H9 (cell line): Measurements from ENCODE around the gene WDFY3. TPM values are rescaled to one million over a fixed set of nuclear protein-coding genes. Genes with fewer than 3 reads are reported as not detected.
A peak's percentile ranks its signal among the peaks of the same experiment; 100 is the strongest.

ENCODE experiments used
- DNase-seq: peaks from one replicate; pipeline ENCODE4 v3.0.0-alpha.2; 2017
- H2AFZ ChIP-seq: one replicate; pipeline ENCODE4 v1.6.1; 2013; ENCODE audit warnings: mild to moderate bottlenecking, low read length, control low read depth, moderate library complexity
- H2AK5ac ChIP-seq: 2 replicates; pipeline ENCODE4 v1.6.1; 2013; ENCODE audit warnings: low read length, control low read depth, mixed read lengths; ENCODE audit not compliant: insufficient read length
- H2BK120ac ChIP-seq: one replicate; pipeline ENCODE4 v1.6.1; 2013; ENCODE audit warnings: low read depth, mild to moderate bottlenecking, low read length, control low read depth, inconsistent platforms; ENCODE audit not compliant: poor library complexity, severe bottlenecking
- H2BK12ac ChIP-seq: 2 replicates; pipeline ENCODE4 v1.6.1; 2013; ENCODE audit warnings: low read length, control low read depth, mixed read lengths, low read depth; ENCODE audit not compliant: insufficient read length
- H2BK15ac ChIP-seq: 2 replicates; pipeline ENCODE4 v1.6.1; 2013; ENCODE audit warnings: low read depth, low read length, control low read depth
- H2BK20ac ChIP-seq: one replicate; pipeline ENCODE4 v1.6.1; 2013; ENCODE audit warnings: low read depth, mild to moderate bottlenecking, low read length, control low read depth, inconsistent platforms; ENCODE audit not compliant: poor library complexity, severe bottlenecking
- H2BK5ac ChIP-seq: 2 replicates; pipeline ENCODE4 v1.6.1; 2013; ENCODE audit warnings: low read length, control low read depth, mixed read lengths; ENCODE audit not compliant: insufficient read length
- H3K14ac ChIP-seq: 2 replicates; pipeline ENCODE4 v1.6.1; 2013; ENCODE audit warnings: low read length, control low read depth; ENCODE audit not compliant: insufficient read depth
- H3K18ac ChIP-seq: 2 replicates; pipeline ENCODE4 v1.6.1; 2013; ENCODE audit warnings: low read depth, mild to moderate bottlenecking, mixed read lengths, low read length, control low read depth; ENCODE audit not compliant: insufficient read length
- H3K23ac ChIP-seq: 2 replicates; pipeline ENCODE4 v1.6.1; 2013; ENCODE audit warnings: low read length, control low read depth, mixed read lengths, low read depth; ENCODE audit not compliant: insufficient read length
- H3K23me2 ChIP-seq: 2 replicates; pipeline ENCODE4 v1.6.1; 2013; ENCODE audit warnings: low read depth, mild to moderate bottlenecking, mixed read lengths, low read length, control low read depth; ENCODE audit not compliant: insufficient read length, poor library complexity, severe bottlenecking
- H3K27ac ChIP-seq: 2 replicates; pipeline ENCODE4 v1.5.1; 2013; ENCODE audit warnings: low read length, control low read depth, mixed read lengths, low read depth; ENCODE audit not compliant: insufficient read length
- H3K27me3 ChIP-seq: 2 replicates; pipeline ENCODE4 v1.6.1; 2013; ENCODE audit warnings: low read length, control low read depth, inconsistent platforms; ENCODE audit not compliant: insufficient read depth
- H3K4ac ChIP-seq: 2 replicates; pipeline ENCODE4 v1.6.1; 2013; ENCODE audit warnings: low read depth, mild to moderate bottlenecking, control low read depth, inconsistent platforms, low read length, moderate library complexity
- H3K4me1 ChIP-seq: 2 replicates; pipeline ENCODE4 v1.6.1; 2013; ENCODE audit warnings: low read length, control low read depth, inconsistent platforms; ENCODE audit not compliant: insufficient read depth
- H3K4me2 ChIP-seq: 2 replicates; pipeline ENCODE4 v1.6.1; 2013; ENCODE audit warnings: low read length, control low read depth, mixed read lengths; ENCODE audit not compliant: insufficient read length, insufficient read depth
- H3K56ac ChIP-seq: 2 replicates; pipeline ENCODE4 v1.6.1; 2013; ENCODE audit warnings: low read depth, mild to moderate bottlenecking, mixed read lengths, low read length, control low read depth; ENCODE audit not compliant: insufficient read length
- H3K79me1 ChIP-seq: 2 replicates; pipeline ENCODE4 v1.6.1; 2013; ENCODE audit warnings: low read depth, mild to moderate bottlenecking, moderate library complexity, low read length, control low read depth, inconsistent platforms; ENCODE audit not compliant: insufficient read depth, poor library complexity, severe bottlenecking
- H3K79me2 ChIP-seq: 2 replicates; pipeline ENCODE4 v1.6.1; 2013; ENCODE audit warnings: low read length, control low read depth, inconsistent platforms; ENCODE audit not compliant: insufficient read depth
- H3K9ac ChIP-seq: 2 replicates; pipeline ENCODE4 v1.6.1; 2013; ENCODE audit warnings: low read length, control low read depth, mixed read lengths; ENCODE audit not compliant: insufficient read length; ENCODE audit errors: extremely low read depth
- H3K9me3 ChIP-seq: one replicate; pipeline ENCODE4 v1.6.1; 2013; ENCODE audit warnings: low read depth, low read length, inconsistent platforms; ENCODE audit not compliant: control insufficient read depth
- H3T11ph ChIP-seq: one replicate; pipeline ENCODE4 v1.6.1; 2013; ENCODE audit warnings: mild to moderate bottlenecking, low read length, control low read depth, inconsistent platforms
- H4K20me1 ChIP-seq: one replicate; pipeline ENCODE4 v1.6.1; 2013; ENCODE audit not compliant: control insufficient read depth, insufficient read length, insufficient read depth
- H4K5ac ChIP-seq: 2 replicates; pipeline ENCODE4 v1.6.1; 2013; ENCODE audit warnings: low read depth, mild to moderate bottlenecking, mixed read lengths, low read length, control low read depth; ENCODE audit not compliant: insufficient read length
- H4K8ac ChIP-seq: replicated peaks from 2 replicates; pipeline ENCODE4 v1.6.1; 2013; ENCODE audit warnings: low read length, control low read depth, mixed read lengths, low read depth; ENCODE audit not compliant: insufficient read length
- H4K91ac ChIP-seq: 2 replicates; pipeline ENCODE4 v1.6.1; 2013; ENCODE audit warnings: low read depth, mild to moderate bottlenecking, moderate library complexity, mixed read lengths, low read length, control low read depth; ENCODE audit not compliant: insufficient read length
- H3K27ac Mint-ChIP-seq, 3 experiments: 2 replicates in 2 of 3; 3 replicates in 1 of 3; pipeline ENCODE4 v1.8.0; 2020 to 2021; ENCODE audit warnings: mixed read lengths in 3 of 3, mild to moderate bottlenecking in 1 of 3, moderate library complexity in 1 of 3
- H3K27me3 Mint-ChIP-seq: 2 replicates; pipeline ENCODE4 v1.8.0; 2021; ENCODE audit warnings: low read depth, mild to moderate bottlenecking, moderate library complexity, mixed read lengths
- H3K36me3 Mint-ChIP-seq, 3 experiments: 2 replicates in 2 of 3; 3 replicates in 1 of 3; pipeline ENCODE4 v1.8.0; 2020 to 2021; ENCODE audit warnings: low read depth in 3 of 3, mixed read lengths in 3 of 3; ENCODE audit not compliant: insufficient read depth in 1 of 3
- H3K4me1 Mint-ChIP-seq, 2 experiments: 2 replicates each; pipeline ENCODE4 v1.8.0; 2020; ENCODE audit warnings: mixed read lengths in 2 of 2
- H3K4me3 Mint-ChIP-seq, 2 experiments: 2 replicates in 1 of 2; 3 replicates in 1 of 2; pipeline ENCODE4 v1.8.0; 2020 to 2021; ENCODE audit warnings: mild to moderate bottlenecking in 2 of 2, mixed read lengths in 2 of 2, moderate library complexity in 1 of 2
- H3K9me3 Mint-ChIP-seq, 2 experiments: 2 replicates in 1 of 2; 3 replicates in 1 of 2; pipeline ENCODE4 v1.8.0; 2020; ENCODE audit warnings: mild to moderate bottlenecking in 2 of 2, mixed read lengths in 2 of 2, moderate library complexity in 1 of 2
- WGBS: extraction: QIAGEN DNeasy Blood & Tissue Kit; methylation state at CpG from one replicate; pipeline ENCODE4 v1.1.7; 2013; ENCODE audit warnings: missing lambda C conversion rate, low lambda C conversion rate, mixed read lengths; ENCODE audit not compliant: insufficient read length; ENCODE audit errors: extremely low coverage; 5-methylcytosine and 5-hydroxymethylcytosine counted together
- total RNA-seq: library from RNA; stranded (reverse); gene quantifications from 2 replicates; pipeline ENCODE4 v1.2.1, GENCODE V29; 2021
- TF ChIP-seq, protein P1 (sequence below): fragments of 200-600 bp; sonication (generic); conservative IDR thresholded peaks from 3 replicates; pipeline ENCODE4 v1.8.0; 2021; ENCODE audit warnings: antibody characterized with exemption, mild to moderate bottlenecking

WDFY3 gene
- total RNA-seq, 1 experiment from 2014 or later = 54.6 TPM

GRCh38 chr4:84901173-84901572, 65.3 kb downstream of the WDFY3 start:
- Histone ChIP-seq H3K23ac (no peak overlapping the region), H2BK12ac (no peak overlapping the region), H4K8ac (no peak overlapping the region), H2AFZ (no peak overlapping the region), H3K23me2 (no peaks in the 10 kb centered on the region), H3K27ac (no peak overlapping the region), H2BK5ac (no peak overlapping the region), H2BK20ac (no peak overlapping the region), H3K14ac (no peak overlapping the region), H3K27me3 (no peaks in the 10 kb centered on the region), H3T11ph (no peak overlapping the region), H3K9ac (no peak overlapping the region), H3K79me1 (no peaks in the 10 kb centered on the region), H2AK5ac (no peak overlapping the region), H2BK15ac (no peak overlapping the region), H3K18ac (no peak overlapping the region), H3K56ac (no peak overlapping the region), H4K20me1 (no peaks in the 10 kb centered on the region), H4K91ac (no peak overlapping the region), H3K9me3 (no peaks in the 10 kb centered on the region), H3K4me2 (no peak overlapping the region), H4K5ac (no peak overlapping the region), H3K4ac (no peak overlapping the region), H3K4me1 (peaks cover 2% of the 10 kb centered on the region; the same call in 1 of the 2 replicates), H3K79me2 (no peaks in the 10 kb centered on the region; the same call in none of the 2 replicates), H2BK120ac (no peak overlapping the region)
- TF ChIP-seq, protein P1, sequence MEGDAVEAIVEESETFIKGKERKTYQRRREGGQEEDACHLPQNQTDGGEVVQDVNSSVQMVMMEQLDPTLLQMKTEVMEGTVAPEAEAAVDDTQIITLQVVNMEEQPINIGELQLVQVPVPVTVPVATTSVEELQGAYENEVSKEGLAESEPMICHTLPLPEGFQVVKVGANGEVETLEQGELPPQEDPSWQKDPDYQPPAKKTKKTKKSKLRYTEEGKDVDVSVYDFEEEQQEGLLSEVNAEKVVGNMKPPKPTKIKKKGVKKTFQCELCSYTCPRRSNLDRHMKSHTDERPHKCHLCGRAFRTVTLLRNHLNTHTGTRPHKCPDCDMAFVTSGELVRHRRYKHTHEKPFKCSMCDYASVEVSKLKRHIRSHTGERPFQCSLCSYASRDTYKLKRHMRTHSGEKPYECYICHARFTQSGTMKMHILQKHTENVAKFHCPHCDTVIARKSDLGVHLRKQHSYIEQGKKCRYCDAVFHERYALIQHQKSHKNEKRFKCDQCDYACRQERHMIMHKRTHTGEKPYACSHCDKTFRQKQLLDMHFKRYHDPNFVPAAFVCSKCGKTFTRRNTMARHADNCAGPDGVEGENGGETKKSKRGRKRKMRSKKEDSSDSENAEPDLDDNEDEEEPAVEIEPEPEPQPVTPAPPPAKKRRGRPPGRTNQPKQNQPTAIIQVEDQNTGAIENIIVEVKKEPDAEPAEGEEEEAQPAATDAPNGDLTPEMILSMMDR = no peak; the same call in 2 of the 3 replicates
- no peak overlapping the region for H3K4me3 Mint-ChIP-seq
- WGBS = no CpG with 5 or more reads among the region's 3 CpGs
- H3K27me3 Mint-ChIP-seq = no peaks in the 10 kb centered on the region
- peak overlapping the region in 2 of 3 experiments; percentile 32 to 74; a peak in 4 of 7 replicates for H3K27ac Mint-ChIP-seq
- no peaks in the 10 kb centered on the region for H3K9me3 Mint-ChIP-seq
- no peak for DNase-seq
- peaks cover 4 to 12% (median 10%) of the 10 kb centered on the region in 3 experiments; a peak in 6 of 7 replicates for H3K36me3 Mint-ChIP-seq
- H3K4me1 Mint-ChIP-seq = peaks cover 25 to 34% of the 10 kb centered on the region in 2 experiments
